Measurements from ENCODE around the gene ERICH6.

The ERICH6 gene

DNA sequence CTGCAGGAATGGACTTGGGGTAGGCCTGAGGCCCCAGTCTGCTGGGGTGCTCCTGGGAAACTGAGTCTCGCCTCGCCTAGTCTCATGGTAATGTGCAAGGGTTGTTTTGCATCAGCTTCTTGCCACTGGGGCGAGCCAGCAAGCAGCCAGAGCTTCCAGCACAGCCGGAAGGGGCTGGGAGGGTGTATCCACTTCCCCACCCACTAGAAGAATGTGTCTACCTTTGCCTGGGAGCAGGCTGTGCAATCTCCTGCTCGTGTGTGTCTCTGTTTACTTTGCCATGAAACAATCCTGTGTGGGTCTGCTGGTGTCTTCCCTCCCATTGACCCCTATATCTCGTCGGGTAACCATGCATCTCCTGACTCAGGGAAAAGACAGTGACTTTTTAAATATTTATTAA, 21.8 kb upstream of the ERICH6 start:
- ChIA-PET CTCF (interaction anchor here (0.6 kb wide), 2 partner anchors 103 to 536 kb away, joined by 3 to 4 read pairs; no protein-coding TSS in a partner anchor), POLR2A (interaction anchor here (0.7 kb wide), 1 partner anchor 425 kb away, joined by 4 read pairs; no protein-coding TSS in a partner anchor)
- no peak overlapping the region for H3K27ac ChIP-seq (ENCODE audit: extremely low read depth, low read depth, low read length)
- no peak overlapping the region for H3K4me3 ChIP-seq (ENCODE audit: low read depth, low read length)
- no peaks in the 10 kb centered on the region for H3K36me3 ChIP-seq (ENCODE audit: control insufficient read depth in 2 of 2, insufficient read depth in 1 of 2, low read length in 2 of 2)
- TF ChIP-seq KLF1 (tag by site-specific recombination; IDR thresholded peaks at IDR 0.05), result peak; percentile 46; the same call in 1 of the 2 replicates
- TF ChIP-seq, protein P1, sequence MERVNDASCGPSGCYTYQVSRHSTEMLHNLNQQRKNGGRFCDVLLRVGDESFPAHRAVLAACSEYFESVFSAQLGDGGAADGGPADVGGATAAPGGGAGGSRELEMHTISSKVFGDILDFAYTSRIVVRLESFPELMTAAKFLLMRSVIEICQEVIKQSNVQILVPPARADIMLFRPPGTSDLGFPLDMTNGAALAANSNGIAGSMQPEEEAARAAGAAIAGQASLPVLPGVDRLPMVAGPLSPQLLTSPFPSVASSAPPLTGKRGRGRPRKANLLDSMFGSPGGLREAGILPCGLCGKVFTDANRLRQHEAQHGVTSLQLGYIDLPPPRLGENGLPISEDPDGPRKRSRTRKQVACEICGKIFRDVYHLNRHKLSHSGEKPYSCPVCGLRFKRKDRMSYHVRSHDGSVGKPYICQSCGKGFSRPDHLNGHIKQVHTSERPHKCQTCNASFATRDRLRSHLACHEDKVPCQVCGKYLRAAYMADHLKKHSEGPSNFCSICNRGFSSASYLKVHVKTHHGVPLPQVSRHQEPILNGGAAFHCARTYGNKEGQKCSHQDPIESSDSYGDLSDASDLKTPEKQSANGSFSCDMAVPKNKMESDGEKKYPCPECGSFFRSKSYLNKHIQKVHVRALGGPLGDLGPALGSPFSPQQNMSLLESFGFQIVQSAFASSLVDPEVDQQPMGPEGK (tag by site-specific recombination; IDR thresholded peaks at IDR 0.05), result no peak
- H3K4me1 ChIP-seq (ENCODE audit: control insufficient read depth, insufficient read depth, low read length), result no peaks in the 10 kb centered on the region; the same call in 1 of the 2 replicates
- no peaks in the 10 kb centered on the region for H3K9me3 ChIP-seq (ENCODE audit: control insufficient read depth, insufficient read depth, low read depth, low read length)

GRCh38 chr3:150723946-150724345, 20.2 kb upstream of the ERICH6 start:
- Histone ChIP-seq H3K27ac (ENCODE audit: extremely low read depth, low read depth, low read length) (no peak overlapping the region), H3K4me1 (ENCODE audit: control insufficient read depth, insufficient read depth, low read length) (no peaks in the 10 kb centered on the region; the same call in 1 of the 2 replicates), H3K9me3 (ENCODE audit: control insufficient read depth, insufficient read depth, low read depth, low read length) (no peaks in the 10 kb centered on the region), H3K36me3 (ENCODE audit: control insufficient read depth in 2 of 2, insufficient read depth in 1 of 2, low read length in 2 of 2) (no peaks in the 10 kb centered on the region), H3K4me3 (ENCODE audit: low read depth, low read length) (no peak overlapping the region)
- POLR2A ChIA-PET, result no interaction called here
- CTCF ChIA-PET, result interaction anchor here (0.5 to 3.5 kb wide), 4 partner anchors 9 to 141 kb away, joined by 4 to 22 read pairs (median 6); no protein-coding TSS in a partner anchor
- no peak for TF ChIP-seq ZNF529 (tag by site-specific recombination; IDR thresholded peaks at IDR 0.05; ENCODE audit: insufficient replicate concordance)
- no peak for TF ChIP-seq ZNF132 (tag by site-specific recombination; IDR thresholded peaks at IDR 0.05; ENCODE audit: borderline replicate concordance)
- no peak for TF ChIP-seq ZNF37A (tag by site-specific recombination; IDR thresholded peaks at IDR 0.05)
- no peak for TF ChIP-seq HOXC10 (CRISPR knock-in tag; IDR thresholded peaks at IDR 0.05)
- TF ChIP-seq ZNF19 (tag by site-specific recombination; IDR thresholded peaks at IDR 0.05; ENCODE audit: low read depth), result no peak
- no peak for TF ChIP-seq ZNF549 (tag by site-specific recombination; IDR thresholded peaks at IDR 0.05)
- TF ChIP-seq ZBTB6 (tag by site-specific recombination; IDR thresholded peaks at IDR 0.05), result no peak
- no peak for TF ChIP-seq ZNF2 (tag by site-specific recombination; IDR thresholded peaks at IDR 0.05)
- no peak for TF ChIP-seq ZNF404 (tag by site-specific recombination; IDR thresholded peaks at IDR 0.05)
- no peak for TF ChIP-seq ZNF121 (tag by site-specific recombination; IDR thresholded peaks at IDR 0.05)

GRCh38 chr3:150722267-150722666, 18.5 kb upstream of the ERICH6 start:
- ChIA-PET CTCF (interaction anchor here (0.6 to 3.5 kb wide), 13 partner anchors 14 to 424 kb away, joined by 3 to 22 read pairs (median 5); no protein-coding TSS in a partner anchor), POLR2A (interaction anchor here (0.6 to 1.6 kb wide), 3 partner anchors 40 to 176 kb away, joined by 3 to 4 read pairs (median 4); partner anchors contain the start of gene EIF2A)
- no peaks in the 10 kb centered on the region for H3K9me3 ChIP-seq (ENCODE audit: control insufficient read depth, insufficient read depth, low read depth, low read length)
- no peaks in the 10 kb centered on the region for H3K36me3 ChIP-seq (ENCODE audit: control insufficient read depth in 2 of 2, insufficient read depth in 1 of 2, low read length in 2 of 2)
- H3K27ac ChIP-seq (ENCODE audit: extremely low read depth, low read depth, low read length), result no peak overlapping the region
- no peak overlapping the region for H3K4me3 ChIP-seq (ENCODE audit: low read depth, low read length)
- no peak for TF ChIP-seq ZNF10 (tag by site-specific recombination; IDR thresholded peaks at IDR 0.05)
- TF ChIP-seq ZNF114 (tag by site-specific recombination; IDR thresholded peaks at IDR 0.05), result no peak
- TF ChIP-seq, protein P2, sequence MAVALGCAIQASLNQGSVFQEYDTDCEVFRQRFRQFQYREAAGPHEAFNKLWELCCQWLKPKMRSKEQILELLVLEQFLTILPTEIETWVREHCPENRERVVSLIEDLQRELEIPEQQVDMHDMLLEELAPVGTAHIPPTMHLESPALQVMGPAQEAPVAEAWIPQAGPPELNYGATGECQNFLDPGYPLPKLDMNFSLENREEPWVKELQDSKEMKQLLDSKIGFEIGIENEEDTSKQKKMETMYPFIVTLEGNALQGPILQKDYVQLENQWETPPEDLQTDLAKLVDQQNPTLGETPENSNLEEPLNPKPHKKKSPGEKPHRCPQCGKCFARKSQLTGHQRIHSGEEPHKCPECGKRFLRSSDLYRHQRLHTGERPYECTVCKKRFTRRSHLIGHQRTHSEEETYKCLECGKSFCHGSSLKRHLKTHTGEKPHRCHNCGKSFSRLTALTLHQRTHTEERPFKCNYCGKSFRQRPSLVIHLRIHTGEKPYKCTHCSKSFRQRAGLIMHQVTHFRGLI (tag by site-specific recombination; IDR thresholded peaks at IDR 0.05), result no peak
- TF ChIP-seq ZNF747 (tag by site-specific recombination; IDR thresholded peaks at IDR 0.05), result no peak
- TF ChIP-seq ZBTB8A (tag by site-specific recombination; IDR thresholded peaks at IDR 0.05), result no peak
- no peak for TF ChIP-seq ZNF621 (tag by site-specific recombination; IDR thresholded peaks at IDR 0.05)
- TF ChIP-seq, protein P3, sequence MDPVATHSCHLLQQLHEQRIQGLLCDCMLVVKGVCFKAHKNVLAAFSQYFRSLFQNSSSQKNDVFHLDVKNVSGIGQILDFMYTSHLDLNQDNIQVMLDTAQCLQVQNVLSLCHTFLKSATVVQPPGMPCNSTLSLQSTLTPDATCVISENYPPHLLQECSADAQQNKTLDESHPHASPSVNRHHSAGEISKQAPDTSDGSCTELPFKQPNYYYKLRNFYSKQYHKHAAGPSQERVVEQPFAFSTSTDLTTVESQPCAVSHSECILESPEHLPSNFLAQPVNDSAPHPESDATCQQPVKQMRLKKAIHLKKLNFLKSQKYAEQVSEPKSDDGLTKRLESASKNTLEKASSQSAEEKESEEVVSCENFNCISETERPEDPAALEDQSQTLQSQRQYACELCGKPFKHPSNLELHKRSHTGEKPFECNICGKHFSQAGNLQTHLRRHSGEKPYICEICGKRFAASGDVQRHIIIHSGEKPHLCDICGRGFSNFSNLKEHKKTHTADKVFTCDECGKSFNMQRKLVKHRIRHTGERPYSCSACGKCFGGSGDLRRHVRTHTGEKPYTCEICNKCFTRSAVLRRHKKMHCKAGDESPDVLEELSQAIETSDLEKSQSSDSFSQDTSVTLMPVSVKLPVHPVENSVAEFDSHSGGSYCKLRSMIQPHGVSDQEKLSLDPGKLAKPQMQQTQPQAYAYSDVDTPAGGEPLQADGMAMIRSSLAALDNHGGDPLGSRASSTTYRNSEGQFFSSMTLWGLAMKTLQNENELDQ (tag by site-specific recombination; IDR thresholded peaks at IDR 0.05; ENCODE audit: low read depth), result no peak
- H3K4me1 ChIP-seq (ENCODE audit: control insufficient read depth, insufficient read depth, low read length), result no peaks in the 10 kb centered on the region; the same call in 1 of the 2 replicates
